GM18498 (cell line): ENCODE results near the gene YEATS2.
"Not testable (repeated sequence)": the region's sequence is repeated elsewhere in the genome, so short reads cannot be mapped to it uniquely, and the experiment has no call there.

Experiments
- ATAC-seq: cut with Tn5 transposase; IDR thresholded peaks from one replicate; pipeline ENCODE4 v1.9.1; 2021; ENCODE audit warnings: mild to moderate bottlenecking, moderate library complexity; ENCODE audit not compliant: unreplicated experiment

Gene YEATS2

GRCh38 chr3:183711516-183711915, 13.9 kb downstream of the YEATS2 start:
- ATAC-seq: no peak

- no peak for ATAC-seq
Measured at GRCh38 chr3:183714622-183715021, 17.0 kb downstream of the YEATS2 start.

GRCh38 chr3:183718012-183718411, 20.4 kb downstream of the YEATS2 start:
- ATAC-seq: no peak

- no peak for ATAC-seq
Measured at GRCh38 chr3:183725387-183725786, 27.8 kb downstream of the YEATS2 start.

GRCh38 chr3:183728204-183728603, 30.6 kb downstream of the YEATS2 start:
- ATAC-seq: no peak

GRCh38 chr3:183730361-183730760, 32.8 kb downstream of the YEATS2 start:
- no peak for ATAC-seq

- ATAC-seq: no peak
Measured at GRCh38 chr3:183731611-183732010, 34.0 kb downstream of the YEATS2 start.

GRCh38 chr3:183733553-183733952, 36.0 kb downstream of the YEATS2 start:
- no peak for ATAC-seq

- ATAC-seq: no peak
Measured at GRCh38 chr3:183734750-183735494, 37.3 kb downstream of the YEATS2 start.

- no peak for ATAC-seq
Measured at GRCh38 chr3:183737116-183737515, 39.5 kb downstream of the YEATS2 start.

GRCh38 chr3:183740154-183740553, 42.6 kb downstream of the YEATS2 start:
- ATAC-seq: not testable (repeated sequence)

GRCh38 chr3:183743231-183743630, 45.6 kb downstream of the YEATS2 start:
- no peak for ATAC-seq

GRCh38 chr3:183745300-183746098, 47.9 kb downstream of the YEATS2 start:
- ATAC-seq: no peak

- no peak for ATAC-seq
Measured at GRCh38 chr3:183754052-183754451, 56.5 kb downstream of the YEATS2 start.

GRCh38 chr3:183762304-183762703, 64.7 kb downstream of the YEATS2 start:
- no peak for ATAC-seq

GRCh38 chr3:183764847-183765731, 67.5 kb downstream of the YEATS2 start:
- ATAC-seq: no peak

- ATAC-seq: no peak
Measured at GRCh38 chr3:183766107-183766506, 68.5 kb downstream of the YEATS2 start.

GRCh38 chr3:183766745-183767606, 69.4 kb downstream of the YEATS2 start:
- peak; percentile 69 for ATAC-seq

GRCh38 chr3:183768114-183768513, 70.5 kb downstream of the YEATS2 start:
- ATAC-seq: no peak

GRCh38 chr3:183769453-183769852, 71.9 kb downstream of the YEATS2 start:
- ATAC-seq: no peak
